Keratinocyte (primary cell): ENCODE measurements around the gene ARHGAP32.

Experiments
- CTCF ChIP-seq, 3 experiments: IDR thresholded peaks in 1 of 3; conservative IDR thresholded peaks in 1 of 3; optimal IDR thresholded peaks in 1 of 3; 2 replicates in 2 of 3; 3 replicates in 1 of 3; pipeline versions ENCODE3 to v1.5.1; 2011; ENCODE audit warnings: low read length in 3 of 3, mild to moderate bottlenecking in 3 of 3, moderate library complexity in 2 of 3, control low read depth in 1 of 3, inconsistent platforms in 1 of 3; ENCODE audit not compliant: insufficient read depth in 2 of 3; ENCODE audit errors: extremely low read depth in 1 of 3
- EZH2 ChIP-seq: IDR thresholded peaks from one replicate; pipeline ENCODE4 v1.6.1; 2012; ENCODE audit warnings: inconsistent platforms, mild to moderate bottlenecking, low read length, moderate library complexity

- TF ChIP-seq CTCF (optimal IDR thresholded peaks at IDR 0.05 in 1 of 3, IDR thresholded peaks at IDR 0.05 in 1 of 3, conservative IDR thresholded peaks at IDR 0.05 in 1 of 3; ENCODE audit: extremely low read depth in 1 of 3, insufficient read depth in 2 of 3, low read length in 3 of 3) (no peak), EZH2 (no peak)
Measured at GRCh38 chr11:129042503-129042902, 149.6 kb downstream of the ARHGAP32 start.
